ENCODE measurements around the gene ESCO1.
"Not testable (repeated sequence)": the region's sequence is repeated elsewhere in the genome, so short reads cannot be mapped to it uniquely, and the experiment has no call there.

Gene ESCO1, protein sequence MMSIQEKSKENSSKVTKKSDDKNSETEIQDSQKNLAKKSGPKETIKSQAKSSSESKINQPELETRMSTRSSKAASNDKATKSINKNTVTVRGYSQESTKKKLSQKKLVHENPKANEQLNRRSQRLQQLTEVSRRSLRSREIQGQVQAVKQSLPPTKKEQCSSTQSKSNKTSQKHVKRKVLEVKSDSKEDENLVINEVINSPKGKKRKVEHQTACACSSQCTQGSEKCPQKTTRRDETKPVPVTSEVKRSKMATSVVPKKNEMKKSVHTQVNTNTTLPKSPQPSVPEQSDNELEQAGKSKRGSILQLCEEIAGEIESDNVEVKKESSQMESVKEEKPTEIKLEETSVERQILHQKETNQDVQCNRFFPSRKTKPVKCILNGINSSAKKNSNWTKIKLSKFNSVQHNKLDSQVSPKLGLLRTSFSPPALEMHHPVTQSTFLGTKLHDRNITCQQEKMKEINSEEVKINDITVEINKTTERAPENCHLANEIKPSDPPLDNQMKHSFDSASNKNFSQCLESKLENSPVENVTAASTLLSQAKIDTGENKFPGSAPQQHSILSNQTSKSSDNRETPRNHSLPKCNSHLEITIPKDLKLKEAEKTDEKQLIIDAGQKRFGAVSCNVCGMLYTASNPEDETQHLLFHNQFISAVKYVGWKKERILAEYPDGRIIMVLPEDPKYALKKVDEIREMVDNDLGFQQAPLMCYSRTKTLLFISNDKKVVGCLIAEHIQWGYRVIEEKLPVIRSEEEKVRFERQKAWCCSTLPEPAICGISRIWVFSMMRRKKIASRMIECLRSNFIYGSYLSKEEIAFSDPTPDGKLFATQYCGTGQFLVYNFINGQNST

DNA sequence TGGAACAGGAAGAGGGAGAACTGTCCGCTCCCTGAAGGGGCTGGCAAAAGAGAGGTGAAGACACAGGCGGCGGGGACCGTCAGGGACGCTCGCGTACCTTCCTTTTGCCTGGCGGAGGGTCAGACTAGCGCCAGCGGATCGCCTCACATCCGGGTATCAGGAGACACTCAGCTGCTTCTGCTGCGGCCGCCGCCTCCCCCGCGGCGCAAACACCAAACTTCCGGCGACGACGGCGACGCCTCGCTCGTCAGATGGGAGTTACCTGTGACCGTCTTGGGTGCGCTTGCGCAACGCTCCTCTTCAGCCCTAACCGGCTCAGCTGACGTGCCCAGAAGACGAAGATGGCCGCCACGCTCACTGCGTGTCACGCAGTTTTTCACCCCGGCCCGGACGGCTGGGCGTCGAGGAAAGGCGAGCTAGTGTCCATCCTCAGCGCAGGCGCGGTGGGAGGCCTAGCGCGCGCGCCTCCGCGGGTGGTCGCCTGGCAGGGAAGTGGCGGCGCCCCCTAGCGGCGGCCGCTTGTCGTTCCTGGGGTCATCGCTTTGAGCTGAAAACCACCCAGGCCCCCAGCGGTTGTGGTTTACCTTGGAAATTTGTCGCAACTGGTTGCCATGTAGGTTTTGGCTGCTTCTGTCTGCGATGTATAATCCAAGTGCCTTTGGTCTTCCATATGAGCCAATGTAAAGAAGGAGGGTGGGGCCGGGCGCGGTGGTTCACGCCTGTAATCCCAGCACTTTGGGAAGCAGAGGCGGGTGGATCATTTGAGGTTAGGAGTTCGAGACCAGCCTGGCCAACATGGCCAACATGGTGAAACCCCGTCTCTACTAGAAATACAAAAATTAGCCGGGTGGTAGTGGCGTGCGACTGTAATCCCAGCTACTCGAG lies at the start of gene ESCO1:
ESCO1 (minus strand) TSS at position 179 of the 885 bp plus-strand sequence. CDS start 25,861 bp downstream, outside the sequence.
- intact Hi-C loops (cut with DNase I): no loop called here
- peak; percentile 79 to 95 (median 90) for DNase-seq

DNA sequence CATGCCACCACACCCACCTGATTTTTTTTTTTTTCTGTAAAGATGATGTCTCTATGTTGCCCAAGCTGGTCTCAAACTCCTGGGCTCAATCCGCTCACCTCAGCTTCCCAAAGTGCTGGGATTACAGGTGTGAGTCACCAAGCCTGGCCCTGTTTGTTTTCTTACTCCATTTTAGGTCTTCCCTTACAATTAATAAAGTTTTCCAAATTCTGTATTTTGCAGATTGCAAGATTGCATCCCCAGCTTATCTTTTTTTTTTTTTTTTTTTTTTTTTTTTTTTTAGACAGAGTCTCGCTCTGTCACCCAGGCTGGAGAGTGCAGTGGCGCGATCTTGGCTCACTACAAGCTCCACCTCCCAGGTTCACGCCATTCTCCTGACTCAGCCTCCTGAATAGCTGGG lies 39.9 kb upstream of the ESCO1 start:
- intact Hi-C loops (cut with DNase I); DNase-seq: not testable (repeated sequence)

DNA sequence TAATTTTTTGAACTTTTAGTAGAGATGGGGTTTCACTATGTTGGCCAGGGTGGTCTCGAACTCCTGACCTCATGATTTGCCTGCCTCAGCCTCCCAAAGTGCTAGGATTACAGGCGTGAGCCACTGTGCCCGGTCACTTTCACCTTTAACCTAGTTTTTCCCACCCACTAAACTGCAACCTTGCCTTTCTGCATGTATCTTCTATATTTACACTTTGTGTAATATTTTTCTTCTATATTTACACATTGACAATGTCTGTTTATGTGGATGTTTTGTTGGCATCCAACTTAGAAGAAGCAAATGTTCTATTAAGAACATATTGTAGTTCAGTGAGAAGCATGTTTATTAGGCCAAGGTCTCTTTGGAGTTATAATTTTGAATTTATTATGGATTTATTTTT lies 38.3 kb upstream of the ESCO1 start:
- intact Hi-C loops (cut with DNase I): loop anchor here (10.0 kb wide), 1 partner anchor 216 kb away; no protein-coding TSS in a partner anchor
- no peak for DNase-seq

DNA sequence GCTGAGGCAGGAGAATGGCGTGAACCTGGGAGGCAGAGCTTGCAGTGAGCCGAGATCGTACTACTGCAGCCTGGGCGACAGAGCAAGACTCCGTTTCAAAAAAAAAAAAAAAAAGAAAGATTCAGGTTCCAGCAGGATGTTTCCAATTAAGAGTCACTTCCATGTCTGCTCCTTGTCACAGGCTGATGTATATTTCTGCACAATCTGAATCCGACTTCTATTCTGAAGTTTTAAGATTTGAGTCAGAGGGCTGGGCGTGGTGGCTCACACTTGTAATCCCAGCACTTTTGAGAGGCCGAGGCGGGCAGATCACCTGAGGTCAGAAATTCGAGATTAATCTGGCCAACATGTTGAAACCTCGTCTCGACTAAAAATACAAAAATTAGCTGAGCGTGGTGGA lies 36.3 kb upstream of the ESCO1 start:
- intact Hi-C loops (cut with DNase I): loop anchor here (10.0 kb wide), 1 partner anchor 218 kb away; no protein-coding TSS in a partner anchor
- no peak for DNase-seq

DNA sequence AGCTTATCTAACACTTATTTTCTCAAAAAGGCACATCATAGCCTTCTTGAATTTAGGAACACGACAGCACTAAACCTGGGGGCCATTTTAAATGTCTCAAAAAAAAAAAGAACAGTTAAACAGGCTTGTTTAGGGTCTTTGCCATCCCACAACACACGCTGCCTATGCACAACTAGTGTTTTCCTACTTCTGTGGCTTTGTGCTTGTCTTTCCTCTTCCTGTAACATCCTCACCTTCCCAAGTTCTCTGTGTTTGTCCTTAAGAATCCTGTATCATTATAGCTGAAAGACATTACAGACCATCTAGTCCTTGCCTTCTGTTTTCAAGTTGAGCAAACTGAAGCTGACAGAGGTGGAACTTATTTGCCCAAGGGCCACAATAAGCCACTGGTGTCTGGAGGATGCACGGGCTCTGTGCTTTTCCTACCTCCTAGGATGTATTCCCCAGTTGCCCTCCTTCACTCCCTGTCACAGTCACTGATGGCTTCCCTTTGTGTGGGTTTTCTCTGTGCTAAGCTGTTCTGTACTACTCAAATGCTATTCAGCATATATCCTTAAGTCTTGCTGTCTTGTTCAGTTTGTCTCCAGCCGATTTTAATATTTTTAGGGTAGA lies 34.2 kb upstream of the ESCO1 start:
- intact Hi-C loops (cut with DNase I): loop anchor here (10.0 kb wide), 1 partner anchor 220 kb away; no protein-coding TSS in a partner anchor

DNA sequence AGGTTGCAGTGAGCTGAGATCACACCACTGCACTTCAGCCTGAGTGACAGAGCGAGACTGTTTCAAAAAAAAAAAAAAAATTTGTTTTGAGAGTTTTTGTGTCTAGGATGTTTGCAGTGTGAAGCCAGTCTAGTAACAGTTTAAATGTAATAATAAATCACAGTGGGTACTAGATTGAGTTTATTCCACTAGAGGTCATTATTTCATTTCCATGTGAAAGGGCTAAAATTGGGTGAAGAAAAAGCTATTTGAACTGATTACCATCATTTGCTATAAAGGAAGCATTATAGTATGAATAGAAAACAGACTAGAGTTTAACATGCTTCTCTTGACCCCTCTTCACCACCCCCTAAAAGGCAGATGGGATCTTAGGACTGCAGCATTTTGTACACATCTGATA lies 31.9 kb upstream of the ESCO1 start:
- DNase-seq: no peak
- intact Hi-C loops (cut with DNase I): loop anchor here (10.0 kb wide), 1 partner anchor 222 kb away; no protein-coding TSS in a partner anchor

More for the DNA sequence above, 34.2 kb upstream of the ESCO1 start:
- DNase-seq: peak in 14 of 42 donors; percentile 5 to 58 (median 28)

DNA sequence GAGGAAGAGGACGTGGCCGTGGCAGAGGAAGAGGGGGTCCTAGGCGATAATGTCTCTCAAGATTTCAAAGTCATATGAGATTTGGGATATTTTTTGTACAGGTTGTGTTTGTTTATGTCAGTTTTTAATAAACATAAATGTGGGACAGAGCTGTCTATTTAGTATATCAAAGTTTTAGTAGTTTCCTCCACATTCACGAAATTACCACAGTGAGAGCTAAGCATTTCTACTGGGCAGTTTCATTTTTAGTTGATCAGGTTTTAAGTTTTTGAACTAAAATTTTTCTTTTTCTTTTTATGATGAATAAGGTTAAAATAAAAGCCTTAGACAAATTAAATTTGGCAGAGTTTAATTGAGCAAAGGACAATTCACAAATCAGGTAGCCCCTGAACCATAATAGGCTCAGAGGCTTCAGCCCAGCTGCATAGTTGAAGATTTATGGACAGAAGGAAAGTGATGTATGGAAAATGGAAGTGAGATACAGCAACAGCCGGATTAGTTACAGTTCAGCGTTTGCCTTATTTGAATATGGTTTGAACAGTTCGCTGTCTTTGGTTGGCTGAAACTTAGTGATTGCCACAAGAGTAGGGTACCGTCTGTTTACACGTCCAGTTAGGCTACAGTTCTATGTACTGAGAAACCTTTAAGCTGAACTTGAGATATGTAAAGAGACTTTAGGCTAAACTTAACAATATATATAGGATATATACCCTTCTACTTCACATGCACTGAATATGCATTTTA lies 28.8 kb upstream of the ESCO1 start:
- DNase-seq: no peak
- intact Hi-C loops (cut with DNase I): no loop called here

DNA sequence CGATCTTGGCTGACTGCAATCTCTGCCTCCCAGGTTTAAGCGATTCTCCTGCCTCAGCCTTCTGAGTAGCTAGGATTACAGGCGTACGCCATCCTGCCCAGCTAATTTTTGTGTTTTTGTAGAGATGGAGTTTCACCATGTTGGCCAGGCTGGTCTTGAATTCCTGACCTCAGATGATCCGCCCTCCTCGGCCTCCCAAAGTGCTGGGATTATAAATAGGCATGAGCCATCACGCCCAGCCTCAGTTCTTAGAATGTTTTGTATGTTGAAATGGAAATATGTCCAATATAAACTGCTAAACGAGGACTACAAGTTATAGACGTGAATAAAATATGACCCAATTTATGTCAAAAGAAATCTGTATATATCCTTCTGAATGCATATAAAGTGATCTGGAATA lies 21.1 kb upstream of the ESCO1 start:
- intact Hi-C loops (cut with DNase I); DNase-seq: not testable (repeated sequence)

DNA sequence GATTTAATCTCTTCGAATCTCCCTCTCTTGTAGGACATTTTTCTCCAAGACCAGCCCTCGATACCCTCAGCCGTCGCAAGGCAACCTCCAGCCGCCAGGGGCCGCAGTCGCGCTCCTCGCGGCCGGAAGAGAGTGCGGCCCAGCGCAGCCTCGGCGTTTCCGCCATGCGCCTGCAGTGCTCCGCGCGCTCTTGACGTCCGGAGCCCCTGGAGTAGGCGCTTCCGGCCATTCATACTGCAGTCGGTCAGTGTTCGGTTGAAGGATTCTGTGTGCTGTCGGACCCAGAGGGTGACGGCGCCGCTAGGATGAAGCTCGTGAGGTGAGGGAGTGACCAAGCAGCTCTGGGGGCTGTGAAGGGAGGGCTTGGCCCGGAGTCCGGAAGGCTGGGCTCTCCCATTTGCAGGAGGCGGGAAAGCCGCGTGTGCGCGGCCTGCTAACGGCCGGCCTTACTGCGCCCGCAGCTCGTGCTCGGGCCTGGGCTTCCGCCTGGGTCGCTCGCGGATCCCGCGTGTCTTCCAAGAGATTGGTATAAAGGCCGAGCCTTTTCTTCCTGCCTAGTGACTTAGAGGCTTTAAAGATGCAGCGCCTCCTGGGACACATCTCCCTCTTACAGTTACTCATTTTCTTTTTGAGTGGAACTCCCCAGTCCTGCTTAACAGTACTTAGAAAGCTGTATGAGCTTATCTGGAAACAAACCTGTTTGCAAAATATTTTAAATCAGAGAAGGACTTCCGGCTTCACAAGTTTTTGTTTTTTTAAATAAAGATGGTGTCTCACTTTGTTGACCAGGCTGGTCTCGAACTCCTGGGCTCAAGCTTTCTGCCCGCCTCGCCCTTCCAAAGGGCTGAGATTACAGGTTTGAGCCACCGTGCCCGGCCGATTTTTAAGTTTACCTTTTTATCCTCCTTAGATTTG lies 11.9 kb upstream of the ESCO1 start, which contains the start of gene SNRPD1:
SNRPD1 (plus strand) TSS at position 190 of the 915 bp plus-strand sequence; CDS start at position 306, 116 bp downstream.
- DNase-seq: peak; percentile 40 to 94 (median 87)
- intact Hi-C loops (cut with DNase I): loop anchor here (5.0 to 10.0 kb wide), 3 partner anchors 78 to 130 kb away; partner anchors contain the start of genes ABHD3 and MIB1

DNA sequence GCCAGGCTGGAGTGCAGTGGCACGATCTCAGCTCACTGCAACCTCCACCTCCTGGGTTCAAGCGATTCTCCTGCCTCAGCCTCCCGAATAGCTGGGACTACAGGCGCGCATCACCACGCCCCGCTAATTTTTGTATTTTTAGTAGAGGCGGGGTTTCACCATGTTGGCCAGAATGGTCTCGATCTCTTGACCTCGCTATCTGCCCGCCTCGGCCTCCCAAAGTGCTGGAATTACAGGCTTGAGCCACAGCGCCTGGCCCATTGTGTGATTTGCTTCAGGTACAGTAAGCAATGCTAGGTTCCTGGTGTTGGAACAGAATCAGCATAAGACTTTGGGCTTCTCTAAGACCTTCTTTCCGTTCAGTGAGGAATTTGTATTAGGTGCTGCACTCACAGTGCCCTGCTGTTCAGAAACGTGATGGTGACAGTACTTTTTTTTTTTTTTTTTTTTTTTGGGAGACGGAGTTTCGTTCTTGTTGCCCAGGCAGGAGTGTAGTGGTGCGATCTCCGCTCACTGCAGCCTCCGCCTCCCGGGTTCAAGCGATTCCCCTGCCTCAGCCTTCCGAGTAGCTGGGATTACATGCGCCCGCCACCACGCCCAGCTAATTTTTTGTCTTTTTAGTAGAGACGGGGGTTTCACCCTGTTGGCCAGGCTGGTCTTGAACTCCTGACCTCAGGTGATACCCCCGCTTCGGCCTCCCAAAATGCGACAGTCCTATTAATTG lies 11.1 kb upstream of the ESCO1 start:
- peak in 1 of 42 donors; percentile 16 for DNase-seq
- intact Hi-C loops (cut with DNase I): loop anchor here (5.0 to 10.0 kb wide), 3 partner anchors 77 to 131 kb away; partner anchors contain the start of genes ABHD3 and MIB1

DNA sequence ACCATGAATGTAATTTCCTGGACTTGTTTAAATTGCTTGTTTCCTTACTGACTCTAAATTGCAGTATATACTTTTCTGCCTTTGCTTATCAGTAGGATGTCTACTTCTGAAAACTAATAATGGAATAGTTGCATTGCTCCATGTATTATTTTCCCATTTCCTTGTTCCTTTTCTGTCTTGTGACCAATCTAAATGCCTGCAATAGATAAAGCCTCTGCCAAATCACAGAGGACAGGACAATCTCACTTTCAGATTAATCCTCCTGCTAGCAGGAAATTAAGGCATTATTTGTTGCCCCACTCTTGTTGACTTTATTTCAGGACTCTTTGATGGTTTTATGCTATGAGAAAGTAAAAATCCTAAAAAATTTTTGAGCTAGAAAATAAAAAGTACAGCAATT lies 4.7 kb upstream of the ESCO1 start:
- DNase-seq: no peak
- intact Hi-C loops (cut with DNase I): no loop called here

DNA sequence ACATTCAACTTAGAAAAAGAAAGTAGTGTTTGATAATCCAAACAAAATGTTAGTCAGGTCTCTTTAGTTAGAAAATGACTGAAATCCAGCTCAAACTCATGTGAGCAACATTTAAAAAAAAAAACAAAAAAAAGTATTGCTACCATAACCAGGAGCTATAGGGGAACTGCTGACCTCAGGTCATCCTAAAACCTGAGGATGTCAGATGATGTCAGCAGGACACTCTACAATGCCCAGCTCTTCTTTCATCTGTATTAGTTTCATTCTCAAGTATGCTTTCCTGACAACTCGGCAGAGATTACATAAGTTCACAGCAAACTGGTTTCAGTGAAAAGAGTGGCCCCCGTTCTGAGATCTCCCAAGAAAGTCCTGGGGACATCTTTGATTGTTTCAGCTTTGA lies 4.2 kb upstream of the ESCO1 start:
- intact Hi-C loops (cut with DNase I): no loop called here
- DNase-seq: no peak

DNA sequence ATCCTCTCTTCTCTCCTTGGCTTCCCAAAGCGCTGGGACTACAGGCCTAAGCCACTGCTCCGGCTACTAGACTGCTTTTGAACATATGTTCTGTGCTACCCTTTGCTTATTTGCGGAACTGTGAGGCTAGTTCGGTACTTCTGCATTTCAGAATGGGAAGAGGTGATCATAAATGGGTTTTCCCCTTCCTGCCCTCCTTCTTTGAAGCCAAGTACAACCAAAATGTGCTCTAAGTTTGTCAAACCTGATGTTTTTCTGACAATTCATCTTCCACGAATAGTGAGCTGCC lies 1.7 kb upstream of the ESCO1 start:
- intact Hi-C loops (cut with DNase I): no loop called here
- DNase-seq: no peak

DNA sequence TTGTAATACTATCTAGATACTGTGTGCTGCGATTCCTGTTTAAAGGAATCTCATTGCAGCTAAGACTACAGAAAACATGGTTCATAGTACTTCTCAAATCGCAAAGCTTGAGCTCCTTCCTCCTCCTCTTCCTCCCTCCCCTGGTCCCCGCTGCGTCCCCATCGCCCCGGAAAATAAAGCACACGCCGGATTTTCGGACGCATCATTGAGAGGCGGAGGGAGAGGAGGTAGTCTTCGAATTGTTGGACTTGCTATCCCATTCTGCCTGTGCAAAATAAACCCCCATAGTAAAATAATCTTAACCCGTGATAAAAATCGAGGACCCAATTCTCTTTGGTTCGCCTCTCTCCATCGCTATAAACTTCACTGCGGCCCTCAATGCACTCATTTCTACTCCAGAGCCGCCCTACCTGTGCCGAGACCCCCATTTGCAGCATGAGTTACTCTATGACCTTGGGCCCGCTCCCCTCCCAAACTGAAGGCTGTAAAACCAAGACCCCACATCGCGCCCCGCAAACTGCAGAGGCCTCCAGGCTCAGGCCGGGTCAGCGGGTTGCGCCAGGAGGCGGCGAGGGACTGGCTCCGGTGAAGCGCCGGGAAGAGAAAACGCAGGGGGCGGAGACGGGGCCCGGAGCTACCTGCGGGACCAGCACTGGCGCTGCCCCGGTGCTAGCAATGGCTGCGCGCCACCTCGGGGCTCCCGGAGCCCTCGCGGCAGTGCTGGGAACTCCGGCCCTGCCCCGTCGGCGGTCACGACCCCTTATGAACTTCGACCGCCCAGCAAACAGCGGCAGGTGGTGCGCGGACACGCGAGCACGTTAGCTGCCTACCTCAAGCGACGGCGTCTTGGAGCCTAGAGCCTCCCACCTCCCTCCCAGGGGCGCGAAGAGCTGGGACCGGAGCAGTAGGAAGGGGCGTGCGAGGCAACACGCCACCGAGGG lies 649 bp downstream of the ESCO1 start:
- intact Hi-C loops (cut with DNase I): no loop called here
- DNase-seq: peak in 23 of 42 donors; percentile 5 to 66 (median 47)
